ENCODE results near the gene PCDHGB2. TPM values are rescaled to one million over a fixed set of nuclear protein-coding genes. Genes with fewer than 3 reads are reported as not detected.

PCDHGB2 gene
- polyA plus RNA-seq, 3 donors: 0.01 TPM; not detected in 2

DNA sequence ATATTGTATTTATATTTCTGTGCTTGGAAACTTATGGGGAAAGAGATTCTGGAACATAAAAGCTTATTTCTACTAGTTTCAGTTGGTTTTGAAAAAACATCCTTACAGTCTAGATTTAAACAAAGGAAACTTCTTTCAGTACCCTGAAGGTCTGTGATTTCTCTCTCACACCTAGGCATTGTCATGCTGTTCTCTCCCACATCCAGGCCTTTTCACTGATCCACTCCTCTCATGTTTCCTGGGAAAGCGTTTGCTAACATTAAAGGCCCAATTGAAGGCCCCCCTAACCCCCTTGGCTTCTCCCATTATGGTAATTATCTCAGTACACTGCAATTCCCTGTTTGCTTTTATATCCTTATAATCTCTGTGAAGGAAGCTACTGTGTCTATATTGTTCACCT is 17.0 kb upstream of the PCDHGB2 start:
- peaks cover 53 to 79% of the 10 kb centered on the region in 2 donors for H3K9me3 ChIP-seq (replicated peaks in 1 of 2; ENCODE audit: control insufficient read depth in 1 of 2, insufficient read depth in 1 of 2, low read length in 2 of 2)

GRCh38 chr5:141343242-141343952 is 16.4 kb upstream of the PCDHGB2 start, which contains the start of gene PCDHGA3:
Gene PCDHGA3 (plus strand): TSS chr5:141343829. CDS start chr5:141344034, 205 bp downstream.
- TF ChIP-seq, protein P1, sequence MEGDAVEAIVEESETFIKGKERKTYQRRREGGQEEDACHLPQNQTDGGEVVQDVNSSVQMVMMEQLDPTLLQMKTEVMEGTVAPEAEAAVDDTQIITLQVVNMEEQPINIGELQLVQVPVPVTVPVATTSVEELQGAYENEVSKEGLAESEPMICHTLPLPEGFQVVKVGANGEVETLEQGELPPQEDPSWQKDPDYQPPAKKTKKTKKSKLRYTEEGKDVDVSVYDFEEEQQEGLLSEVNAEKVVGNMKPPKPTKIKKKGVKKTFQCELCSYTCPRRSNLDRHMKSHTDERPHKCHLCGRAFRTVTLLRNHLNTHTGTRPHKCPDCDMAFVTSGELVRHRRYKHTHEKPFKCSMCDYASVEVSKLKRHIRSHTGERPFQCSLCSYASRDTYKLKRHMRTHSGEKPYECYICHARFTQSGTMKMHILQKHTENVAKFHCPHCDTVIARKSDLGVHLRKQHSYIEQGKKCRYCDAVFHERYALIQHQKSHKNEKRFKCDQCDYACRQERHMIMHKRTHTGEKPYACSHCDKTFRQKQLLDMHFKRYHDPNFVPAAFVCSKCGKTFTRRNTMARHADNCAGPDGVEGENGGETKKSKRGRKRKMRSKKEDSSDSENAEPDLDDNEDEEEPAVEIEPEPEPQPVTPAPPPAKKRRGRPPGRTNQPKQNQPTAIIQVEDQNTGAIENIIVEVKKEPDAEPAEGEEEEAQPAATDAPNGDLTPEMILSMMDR (IDR thresholded peaks at IDR 0.05): peak; percentile 15
- intact Hi-C loops (cut with micrococcal nuclease): no loop called here
- Mint-ChIP-seq H3K27me3 (ENCODE audit: low read depth in 3 of 3) (peaks cover 33 to 69% (median 58%) of the 10 kb centered on the region in 3 donors), H3K36me3 (peaks cover 4 to 11% of the 10 kb centered on the region in 2 donors), H3K27ac (peak within 1 kb of the TSS in 1 of 7 donors; percentile 28), H3K4me1 (peaks cover 2% of the 10 kb centered on the region), H3K4me3 (peak within 1 kb of the TSS; percentile 66 to 71), H3K9me3 (peaks cover 48 to 83% (median 75%) of the 10 kb centered on the region in 7 donors)
- Histone ChIP-seq H2AFZ (ENCODE audit: insufficient read depth, low read depth, low read length, poor library complexity, severe bottlenecking) (no peak within 1 kb of the TSS), H3K4me3 (replicated peaks in 1 of 3; ENCODE audit: low read depth in 2 of 3, low read length in 3 of 3) (no peak within 1 kb of the TSS), H4K20me1 (ENCODE audit: insufficient read depth, low read length) (no peaks in the 10 kb centered on the region), H3K9me3 (replicated peaks in 1 of 2; ENCODE audit: control insufficient read depth in 1 of 2, insufficient read depth in 1 of 2, low read length in 2 of 2) (peaks cover 53 to 74% of the 10 kb centered on the region in 2 donors), H3K9ac (ENCODE audit: insufficient read depth, low read length, poor library complexity, severe bottlenecking) (no peak within 1 kb of the TSS), H3K4me2 (replicated peaks; ENCODE audit: extremely low read depth, low read length, poor library complexity, severe bottlenecking) (peak within 1 kb of the TSS; percentile 22), H3K79me2 (ENCODE audit: insufficient read depth, low read length) (no peaks in the 10 kb centered on the region), H3K27me3 (ENCODE audit: control insufficient read depth in 2 of 2, insufficient read depth in 2 of 2, low read length in 2 of 2) (peaks cover 6 to 54% of the 10 kb centered on the region in 2 donors), H3K4me1 (ENCODE audit: control insufficient read depth in 1 of 2, insufficient read depth in 2 of 2, low read length in 2 of 2) (no peaks in the 10 kb centered on the region), H3K27ac (ENCODE audit: low read depth in 1 of 2, low read length in 2 of 2) (no peak within 1 kb of the TSS), H3K36me3 (replicated peaks in 1 of 2; ENCODE audit: control insufficient read depth in 1 of 2, insufficient read depth in 2 of 2, low read length in 2 of 2) (no peaks in the 10 kb centered on the region)
- WGBS (ENCODE audit: insufficient coverage): 16% methylated on average over 6 of the region's 9 CpGs
- no peak for DNase-seq

More for the DNA sequence above, 17.0 kb upstream of the PCDHGB2 start:
- 40% methylated on average over 1 of the region's 1 CpG for WGBS (ENCODE audit: insufficient coverage)
- H3K36me3 Mint-ChIP-seq: peaks cover 4 to 11% of the 10 kb centered on the region in 2 donors
- no peak overlapping the region for H3K4me2 ChIP-seq (replicated peaks; ENCODE audit: extremely low read depth, low read length, poor library complexity, severe bottlenecking)
- TF ChIP-seq, protein P1 (IDR thresholded peaks at IDR 0.05): no peak
- no peak overlapping the region for H2AFZ ChIP-seq (ENCODE audit: insufficient read depth, low read depth, low read length, poor library complexity, severe bottlenecking)
- H3K36me3 ChIP-seq (replicated peaks in 1 of 2; ENCODE audit: control insufficient read depth in 1 of 2, insufficient read depth in 2 of 2, low read length in 2 of 2): no peaks in the 10 kb centered on the region
- no peaks in the 10 kb centered on the region for H3K4me1 ChIP-seq (ENCODE audit: control insufficient read depth in 1 of 2, insufficient read depth in 2 of 2, low read length in 2 of 2)
- no peak overlapping the region for H3K9ac ChIP-seq (ENCODE audit: insufficient read depth, low read length, poor library complexity, severe bottlenecking)
- no peak overlapping the region for H3K4me3 Mint-ChIP-seq
- no peak overlapping the region for H3K4me3 ChIP-seq (replicated peaks in 1 of 3; ENCODE audit: low read depth in 2 of 3, low read length in 3 of 3)
- H3K9me3 Mint-ChIP-seq: peaks cover 48 to 86% (median 80%) of the 10 kb centered on the region in 7 donors
- no peaks in the 10 kb centered on the region for H4K20me1 ChIP-seq (ENCODE audit: insufficient read depth, low read length)
- H3K27ac Mint-ChIP-seq: no peak overlapping the region
- DNase-seq: no peak
- H3K27me3 Mint-ChIP-seq (ENCODE audit: low read depth in 3 of 3): peaks cover 38 to 74% (median 64%) of the 10 kb centered on the region in 3 donors
- H3K4me1 Mint-ChIP-seq: peaks cover 2% of the 10 kb centered on the region
- H3K27ac ChIP-seq (ENCODE audit: low read depth in 1 of 2, low read length in 2 of 2): no peak overlapping the region
- peaks cover 8 to 60% of the 10 kb centered on the region in 2 donors for H3K27me3 ChIP-seq (ENCODE audit: control insufficient read depth in 2 of 2, insufficient read depth in 2 of 2, low read length in 2 of 2)
- intact Hi-C loops (cut with micrococcal nuclease): no loop called here
- no peaks in the 10 kb centered on the region for H3K79me2 ChIP-seq (ENCODE audit: insufficient read depth, low read length)
